ENCODE data around the gene UNC13C. TPM values are rescaled to one million over a fixed set of nuclear protein-coding genes. Genes with fewer than 3 reads are reported as not detected.

Gene UNC13C
- total RNA-seq, 1 donor from 2014 or later, result 0.18 TPM

DNA sequence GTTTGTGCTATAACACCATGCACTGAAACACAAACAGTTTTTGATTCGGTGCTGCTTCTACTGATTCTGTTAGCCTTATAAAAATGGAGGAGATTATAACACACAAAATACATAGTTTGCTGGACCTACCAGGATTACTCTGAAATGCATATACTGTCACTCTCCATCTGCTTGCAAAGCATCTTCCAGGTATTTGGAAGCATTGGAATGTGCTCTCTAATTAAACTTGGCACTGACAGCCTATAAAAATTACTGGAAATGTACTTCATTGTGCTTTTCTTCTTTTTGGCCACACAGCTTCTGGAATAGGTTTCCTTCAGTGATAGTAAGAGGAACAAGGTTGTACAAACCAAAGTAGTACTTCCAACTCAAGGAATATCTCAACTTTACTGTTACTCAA, 376.1 kb downstream of the UNC13C start:
- Histone ChIP-seq H3K27me3 (ENCODE audit: insufficient read depth, low read length) (no peaks in the 10 kb centered on the region), H3K9ac (ENCODE audit: low read length) (no peak overlapping the region), H2AFZ (ENCODE audit: low read depth, low read length) (no peak overlapping the region), H3K36me3 (ENCODE audit: insufficient read depth, low read length) (no peaks in the 10 kb centered on the region), H3K27ac (ENCODE audit: low read depth, low read length) (no peak overlapping the region), H3K79me2 (ENCODE audit: insufficient read depth, low read length) (no peaks in the 10 kb centered on the region), H3K4me1 (ENCODE audit: insufficient read depth, low read length) (no peaks in the 10 kb centered on the region), H4K20me1 (ENCODE audit: insufficient read depth, low read length) (no peaks in the 10 kb centered on the region), H3K9me3 (ENCODE audit: insufficient read depth, low read depth, low read length) (no peaks in the 10 kb centered on the region), H3K4me3 (ENCODE audit: insufficient read depth, low read depth, low read length) (no peak overlapping the region), H3K4me2 (ENCODE audit: low read length) (no peak overlapping the region)
- Mint-ChIP-seq H3K27me3 (ENCODE audit: low read depth, unreplicated experiment) (no peaks in the 10 kb centered on the region), H3K36me3 (ENCODE audit: low read depth, unreplicated experiment) (no peaks in the 10 kb centered on the region), H3K9me3 (ENCODE audit: unreplicated experiment) (no peaks in the 10 kb centered on the region), H3K4me3 (ENCODE audit: unreplicated experiment) (no peak overlapping the region), H3K27ac (ENCODE audit: unreplicated experiment) (no peak overlapping the region), H3K4me1 (ENCODE audit: low read depth, unreplicated experiment) (no peaks in the 10 kb centered on the region)
- FAIRE-seq, result peak; percentile 50
- TF ChIP-seq EZH2 (IDR thresholded peaks at IDR 0.05; ENCODE audit: insufficient read depth, low read length) (no peak), CTCF (IDR thresholded peaks at IDR 0.05; ENCODE audit: insufficient read depth, low read depth, low read length) (no peak)
- DNase-seq (ENCODE audit: low read depth), result no peak

- DNase-seq (ENCODE audit: low read depth) (no peak), FAIRE-seq (no peak)
- H3K36me3 Mint-ChIP-seq (ENCODE audit: low read depth, unreplicated experiment), result no peaks in the 10 kb centered on the region
- Histone ChIP-seq H3K36me3 (ENCODE audit: insufficient read depth, low read length) (no peaks in the 10 kb centered on the region), H3K4me3 (ENCODE audit: insufficient read depth, low read depth, low read length) (no peak overlapping the region), H2AFZ (ENCODE audit: low read depth, low read length) (no peak overlapping the region), H3K79me2 (ENCODE audit: insufficient read depth, low read length) (no peaks in the 10 kb centered on the region), H3K4me2 (ENCODE audit: low read length) (no peak overlapping the region), H3K9me3 (ENCODE audit: insufficient read depth, low read depth, low read length) (no peaks in the 10 kb centered on the region), H3K4me1 (ENCODE audit: insufficient read depth, low read length) (no peaks in the 10 kb centered on the region), H4K20me1 (ENCODE audit: insufficient read depth, low read length) (no peaks in the 10 kb centered on the region), H3K27ac (ENCODE audit: low read depth, low read length) (no peak overlapping the region), H3K27me3 (ENCODE audit: insufficient read depth, low read length) (no peaks in the 10 kb centered on the region), H3K9ac (ENCODE audit: low read length) (no peak overlapping the region)
- no peak overlapping the region for H3K4me3 Mint-ChIP-seq (ENCODE audit: unreplicated experiment)
- no peaks in the 10 kb centered on the region for H3K27me3 Mint-ChIP-seq (ENCODE audit: low read depth, unreplicated experiment)
- no peak overlapping the region for H3K27ac Mint-ChIP-seq (ENCODE audit: unreplicated experiment)
- no peaks in the 10 kb centered on the region for H3K4me1 Mint-ChIP-seq (ENCODE audit: low read depth, unreplicated experiment)
- TF ChIP-seq EZH2 (IDR thresholded peaks at IDR 0.05; ENCODE audit: insufficient read depth, low read length) (no peak), CTCF (IDR thresholded peaks at IDR 0.05; ENCODE audit: insufficient read depth, low read depth, low read length) (no peak)
- peaks cover 7% of the 10 kb centered on the region for H3K9me3 Mint-ChIP-seq (ENCODE audit: unreplicated experiment)
These were observed 386.7 kb downstream of the UNC13C start for GRCh38 chr15:54364961-54365360.

- DNase-seq (ENCODE audit: low read depth) (no peak), FAIRE-seq (no peak)
- no peaks in the 10 kb centered on the region for H3K79me2 ChIP-seq (ENCODE audit: insufficient read depth, low read length)
- H3K4me3 ChIP-seq (ENCODE audit: insufficient read depth, low read depth, low read length), result no peak overlapping the region
- H3K9me3 Mint-ChIP-seq (ENCODE audit: unreplicated experiment), result no peaks in the 10 kb centered on the region
- H3K9ac ChIP-seq (ENCODE audit: low read length), result no peak overlapping the region
- H3K4me1 ChIP-seq (ENCODE audit: insufficient read depth, low read length), result no peaks in the 10 kb centered on the region
- H3K27me3 ChIP-seq (ENCODE audit: insufficient read depth, low read length), result no peaks in the 10 kb centered on the region
- no peaks in the 10 kb centered on the region for H3K27me3 Mint-ChIP-seq (ENCODE audit: low read depth, unreplicated experiment)
- no peaks in the 10 kb centered on the region for H3K36me3 ChIP-seq (ENCODE audit: insufficient read depth, low read length)
- H3K4me3 Mint-ChIP-seq (ENCODE audit: unreplicated experiment), result no peak overlapping the region
- H3K4me2 ChIP-seq (ENCODE audit: low read length), result no peak overlapping the region
- H3K27ac ChIP-seq (ENCODE audit: low read depth, low read length), result no peak overlapping the region
- H3K27ac Mint-ChIP-seq (ENCODE audit: unreplicated experiment), result no peak overlapping the region
- H3K36me3 Mint-ChIP-seq (ENCODE audit: low read depth, unreplicated experiment), result no peaks in the 10 kb centered on the region
- no peaks in the 10 kb centered on the region for H3K4me1 Mint-ChIP-seq (ENCODE audit: low read depth, unreplicated experiment)
- TF ChIP-seq CTCF (IDR thresholded peaks at IDR 0.05; ENCODE audit: insufficient read depth, low read depth, low read length) (no peak), EZH2 (IDR thresholded peaks at IDR 0.05; ENCODE audit: insufficient read depth, low read length) (no peak)
- H3K9me3 ChIP-seq (ENCODE audit: insufficient read depth, low read depth, low read length), result peaks cover 5% of the 10 kb centered on the region
- H2AFZ ChIP-seq (ENCODE audit: low read depth, low read length), result no peak overlapping the region
- H4K20me1 ChIP-seq (ENCODE audit: insufficient read depth, low read length), result no peaks in the 10 kb centered on the region
These were observed 395.1 kb downstream of the UNC13C start for GRCh38 chr15:54373332-54373731.

Data from astrocyte (in vitro differentiated cells and primary cell).